Measurements from ENCODE around the gene POF1B.

DNA sequence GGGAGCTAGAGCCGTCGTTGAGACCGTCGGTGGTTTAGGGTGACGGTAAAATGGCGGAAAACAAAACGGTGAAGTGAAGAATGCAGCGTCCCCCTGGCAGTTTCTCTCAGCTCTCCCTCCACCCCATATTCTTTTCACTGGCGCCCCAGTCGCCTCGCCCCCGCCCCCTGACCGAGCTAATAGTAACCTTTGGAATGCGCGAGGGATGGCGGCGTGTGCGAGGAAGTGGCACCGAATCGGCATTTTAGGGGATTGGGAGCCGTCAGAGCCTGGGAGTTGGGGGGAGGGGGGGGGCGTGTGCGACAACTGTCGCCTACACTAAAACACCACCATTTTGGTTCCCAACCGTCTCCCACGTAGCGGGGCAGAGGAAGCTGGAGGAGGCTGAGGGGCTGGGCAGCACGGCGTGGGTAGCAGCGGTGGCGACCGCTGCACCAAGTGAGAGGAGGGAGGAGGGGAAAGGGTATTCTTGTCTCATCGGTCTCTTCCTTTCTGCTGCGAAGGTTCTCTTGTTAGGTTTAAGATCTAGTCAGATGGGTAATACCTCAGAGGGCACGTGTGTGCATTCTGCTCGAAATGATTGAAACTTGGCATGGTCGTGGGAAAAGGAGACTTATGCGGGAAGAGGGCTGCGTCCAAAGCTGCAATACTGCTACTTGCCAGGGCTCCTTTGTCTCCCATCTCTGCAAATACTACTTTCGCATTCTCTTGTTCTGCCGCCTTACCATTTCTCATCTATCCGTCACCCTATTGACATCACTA, 134.8 kb downstream of the POF1B start:
- TF ChIP-seq, protein P1, sequence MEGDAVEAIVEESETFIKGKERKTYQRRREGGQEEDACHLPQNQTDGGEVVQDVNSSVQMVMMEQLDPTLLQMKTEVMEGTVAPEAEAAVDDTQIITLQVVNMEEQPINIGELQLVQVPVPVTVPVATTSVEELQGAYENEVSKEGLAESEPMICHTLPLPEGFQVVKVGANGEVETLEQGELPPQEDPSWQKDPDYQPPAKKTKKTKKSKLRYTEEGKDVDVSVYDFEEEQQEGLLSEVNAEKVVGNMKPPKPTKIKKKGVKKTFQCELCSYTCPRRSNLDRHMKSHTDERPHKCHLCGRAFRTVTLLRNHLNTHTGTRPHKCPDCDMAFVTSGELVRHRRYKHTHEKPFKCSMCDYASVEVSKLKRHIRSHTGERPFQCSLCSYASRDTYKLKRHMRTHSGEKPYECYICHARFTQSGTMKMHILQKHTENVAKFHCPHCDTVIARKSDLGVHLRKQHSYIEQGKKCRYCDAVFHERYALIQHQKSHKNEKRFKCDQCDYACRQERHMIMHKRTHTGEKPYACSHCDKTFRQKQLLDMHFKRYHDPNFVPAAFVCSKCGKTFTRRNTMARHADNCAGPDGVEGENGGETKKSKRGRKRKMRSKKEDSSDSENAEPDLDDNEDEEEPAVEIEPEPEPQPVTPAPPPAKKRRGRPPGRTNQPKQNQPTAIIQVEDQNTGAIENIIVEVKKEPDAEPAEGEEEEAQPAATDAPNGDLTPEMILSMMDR (conservative IDR thresholded peaks at IDR 0.05; ENCODE audit: low read length) = no peak
- no peak for TF ChIP-seq EZH2phosphoT487 (IDR thresholded peaks at IDR 0.05; ENCODE audit: borderline replicate concordance)

Measured in Loucy (cell line).